ENCODE results near the gene PPA1.

- TF ChIP-seq, protein P1, sequence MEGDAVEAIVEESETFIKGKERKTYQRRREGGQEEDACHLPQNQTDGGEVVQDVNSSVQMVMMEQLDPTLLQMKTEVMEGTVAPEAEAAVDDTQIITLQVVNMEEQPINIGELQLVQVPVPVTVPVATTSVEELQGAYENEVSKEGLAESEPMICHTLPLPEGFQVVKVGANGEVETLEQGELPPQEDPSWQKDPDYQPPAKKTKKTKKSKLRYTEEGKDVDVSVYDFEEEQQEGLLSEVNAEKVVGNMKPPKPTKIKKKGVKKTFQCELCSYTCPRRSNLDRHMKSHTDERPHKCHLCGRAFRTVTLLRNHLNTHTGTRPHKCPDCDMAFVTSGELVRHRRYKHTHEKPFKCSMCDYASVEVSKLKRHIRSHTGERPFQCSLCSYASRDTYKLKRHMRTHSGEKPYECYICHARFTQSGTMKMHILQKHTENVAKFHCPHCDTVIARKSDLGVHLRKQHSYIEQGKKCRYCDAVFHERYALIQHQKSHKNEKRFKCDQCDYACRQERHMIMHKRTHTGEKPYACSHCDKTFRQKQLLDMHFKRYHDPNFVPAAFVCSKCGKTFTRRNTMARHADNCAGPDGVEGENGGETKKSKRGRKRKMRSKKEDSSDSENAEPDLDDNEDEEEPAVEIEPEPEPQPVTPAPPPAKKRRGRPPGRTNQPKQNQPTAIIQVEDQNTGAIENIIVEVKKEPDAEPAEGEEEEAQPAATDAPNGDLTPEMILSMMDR (conservative IDR thresholded peaks at IDR 0.05 in 1 of 2, IDR thresholded peaks at IDR 0.05 in 1 of 2; ENCODE audit: extremely low read depth in 1 of 2, insufficient read depth in 1 of 2, low read depth in 1 of 2, low read length in 2 of 2), result no peak
- TF ChIP-seq EZH2 (IDR thresholded peaks at IDR 0.05; ENCODE audit: borderline replicate concordance, low read length), result no peak
Measured at GRCh38 chr10:70178139-70178725, 55.0 kb downstream of the PPA1 start.
